ENCODE results near the gene RBM18. TPM values are rescaled to one million over a fixed set of nuclear protein-coding genes. Genes with fewer than 3 reads are reported as not detected.
A peak's percentile ranks its signal among the peaks of the same experiment; 100 is the strongest.

RBM18 gene
- polyA plus RNA-seq, 2 donors: 3.1 to 6.3 TPM

DNA sequence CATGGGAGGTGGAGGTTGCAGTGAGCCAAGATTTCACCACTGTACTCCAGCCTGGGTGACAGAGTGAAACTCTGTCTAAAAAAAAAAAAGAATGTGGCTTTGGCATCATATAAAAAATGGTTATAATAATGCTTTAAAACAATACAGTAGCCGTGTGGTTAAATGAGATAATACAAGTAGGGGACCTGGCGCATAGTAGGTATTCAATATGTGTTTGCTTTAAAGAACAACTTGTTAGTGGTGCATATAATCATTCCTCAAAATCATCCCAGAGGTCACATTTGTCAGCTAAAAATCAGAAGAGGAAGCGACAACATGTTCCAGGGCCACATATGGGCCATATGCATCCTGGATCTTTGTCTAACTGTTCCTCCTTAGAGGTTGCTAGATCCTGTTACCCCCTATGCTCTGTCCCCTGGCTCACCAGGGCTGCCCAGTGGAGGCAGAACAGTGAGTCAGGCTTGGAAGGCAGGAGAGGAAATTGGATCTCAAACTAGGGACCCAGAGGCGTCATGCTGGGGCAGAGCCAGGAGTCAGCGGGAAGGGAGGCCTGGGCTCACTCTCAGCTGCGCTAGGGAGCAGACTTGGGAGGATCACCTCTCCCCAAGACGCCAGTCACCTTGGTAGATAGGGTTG lies 63.6 kb downstream of the RBM18 start:
- Histone ChIP-seq H3K27me3 (ENCODE audit: control insufficient read depth in 1 of 2, insufficient read depth in 2 of 2, low read length in 2 of 2) (no peaks in the 10 kb centered on the region), H3K4me1 (ENCODE audit: control insufficient read depth in 2 of 2, insufficient read depth in 2 of 2, low read length in 1 of 2) (no peaks in the 10 kb centered on the region), H3K36me3 (ENCODE audit: control insufficient read depth in 2 of 2, insufficient read depth in 2 of 2, low read length in 1 of 2) (no peaks in the 10 kb centered on the region), H3K27ac (ENCODE audit: low read depth in 2 of 2, low read length in 1 of 2) (no peak overlapping the region), H3K9me3 (ENCODE audit: control insufficient read depth in 2 of 2, insufficient read depth in 1 of 2, low read depth in 1 of 2, low read length in 1 of 2) (peaks cover 0 to 3% of the 10 kb centered on the region in 2 donors), H3K4me3 (ENCODE audit: low read depth in 1 of 2, low read length in 2 of 2) (no peak overlapping the region)
- 77 to 84% methylated on average over 7 of the region's 7 CpGs for WGBS, 2 donors

DNA sequence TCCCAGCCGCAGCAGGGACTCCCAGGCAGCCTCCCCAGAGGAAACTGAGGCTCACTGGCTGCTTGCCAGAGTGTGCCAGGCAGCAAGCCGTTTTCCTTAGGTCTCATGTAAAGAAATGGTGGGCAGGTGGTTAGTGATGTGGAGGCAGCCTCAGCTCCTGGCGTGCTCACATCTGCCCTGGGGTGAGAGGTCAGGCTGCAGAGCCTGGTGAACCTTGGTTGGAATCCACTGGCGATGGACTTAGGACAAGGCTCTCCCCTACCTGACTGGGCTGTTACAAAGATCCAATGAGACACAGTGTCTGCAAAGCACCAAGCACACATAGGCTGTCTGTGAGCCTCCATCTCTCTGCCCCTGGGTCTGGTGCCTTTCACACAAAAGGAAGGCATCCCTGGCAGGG lies 66.8 kb downstream of the RBM18 start:
- Histone ChIP-seq H3K36me3 (ENCODE audit: control insufficient read depth in 2 of 2, insufficient read depth in 2 of 2, low read length in 1 of 2) (no peaks in the 10 kb centered on the region), H3K4me3 (ENCODE audit: low read depth in 1 of 2, low read length in 2 of 2) (no peak overlapping the region), H3K4me1 (ENCODE audit: control insufficient read depth in 2 of 2, insufficient read depth in 2 of 2, low read length in 1 of 2) (no peaks in the 10 kb centered on the region), H3K27ac (ENCODE audit: low read depth in 2 of 2, low read length in 1 of 2) (no peak overlapping the region), H3K27me3 (ENCODE audit: control insufficient read depth in 1 of 2, insufficient read depth in 2 of 2, low read length in 2 of 2) (no peaks in the 10 kb centered on the region), H3K9me3 (ENCODE audit: control insufficient read depth in 2 of 2, insufficient read depth in 1 of 2, low read depth in 1 of 2, low read length in 1 of 2) (peaks cover 0 to 3% of the 10 kb centered on the region in 2 donors)
- WGBS, 2 donors: 63 to 80% methylated on average over 4 of the region's 4 CpGs

DNA sequence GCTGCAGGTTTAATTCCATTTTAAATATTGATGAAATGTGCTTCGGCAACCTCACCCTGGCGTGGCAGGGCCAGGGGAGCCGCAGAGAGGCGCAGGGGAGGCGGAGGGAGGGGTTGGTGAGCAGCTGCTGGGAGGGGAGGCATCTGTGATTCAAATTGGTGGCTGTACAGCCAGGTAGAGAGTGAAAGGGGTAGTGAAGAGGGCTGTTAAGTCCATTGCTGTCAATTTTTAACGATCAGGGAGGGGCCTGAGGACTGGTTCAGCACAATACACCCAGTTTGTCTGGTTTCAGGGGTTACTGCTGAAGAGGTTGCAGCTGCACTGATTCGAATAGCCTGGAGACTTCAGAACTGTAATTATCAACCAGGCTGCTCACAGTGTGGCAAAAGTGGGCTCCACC lies 67.2 kb downstream of the RBM18 start:
- Histone ChIP-seq H3K27ac (ENCODE audit: low read depth in 2 of 2, low read length in 1 of 2) (no peak overlapping the region), H3K27me3 (ENCODE audit: control insufficient read depth in 1 of 2, insufficient read depth in 2 of 2, low read length in 2 of 2) (no peaks in the 10 kb centered on the region), H3K9me3 (ENCODE audit: control insufficient read depth in 2 of 2, insufficient read depth in 1 of 2, low read depth in 1 of 2, low read length in 1 of 2) (peaks cover 0 to 3% of the 10 kb centered on the region in 2 donors), H3K4me3 (ENCODE audit: low read depth in 1 of 2, low read length in 2 of 2) (no peak overlapping the region), H3K4me1 (ENCODE audit: control insufficient read depth in 2 of 2, insufficient read depth in 2 of 2, low read length in 1 of 2) (peaks cover 0 to 2% of the 10 kb centered on the region in 2 donors), H3K36me3 (ENCODE audit: control insufficient read depth in 2 of 2, insufficient read depth in 2 of 2, low read length in 1 of 2) (no peaks in the 10 kb centered on the region)
- 50 to 62% methylated on average over 7 of the region's 7 CpGs for WGBS, 2 donors

DNA sequence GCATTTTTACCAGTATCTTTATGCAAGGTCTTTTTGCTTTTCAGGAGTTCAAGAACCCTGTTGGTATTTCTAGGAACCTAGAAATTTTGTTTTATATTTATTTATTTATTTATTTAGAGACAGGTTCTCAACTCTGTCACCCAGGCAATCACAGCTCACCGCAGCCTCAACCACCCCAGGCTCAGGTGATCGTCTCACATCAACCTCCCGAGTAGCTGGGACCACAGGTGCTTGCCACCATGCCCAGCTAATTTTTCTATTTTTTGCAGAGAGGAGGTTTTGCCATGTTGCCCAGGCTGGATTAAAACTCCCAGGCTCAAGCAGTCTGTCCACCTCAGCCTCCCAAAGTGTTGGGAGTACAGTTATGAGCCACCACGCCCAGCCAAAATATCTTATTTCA lies 68.8 kb downstream of the RBM18 start:
- Histone ChIP-seq H3K27ac (ENCODE audit: low read depth in 2 of 2, low read length in 1 of 2) (no peak overlapping the region), H3K36me3 (ENCODE audit: control insufficient read depth in 2 of 2, insufficient read depth in 2 of 2, low read length in 1 of 2) (no peaks in the 10 kb centered on the region), H3K4me3 (ENCODE audit: low read depth in 1 of 2, low read length in 2 of 2) (no peak overlapping the region), H3K4me1 (ENCODE audit: control insufficient read depth in 2 of 2, insufficient read depth in 2 of 2, low read length in 1 of 2) (peaks cover 0 to 7% of the 10 kb centered on the region in 2 donors), H3K9me3 (ENCODE audit: control insufficient read depth in 2 of 2, insufficient read depth in 1 of 2, low read depth in 1 of 2, low read length in 1 of 2) (peaks cover 0 to 3% of the 10 kb centered on the region in 2 donors), H3K27me3 (ENCODE audit: control insufficient read depth in 1 of 2, insufficient read depth in 2 of 2, low read length in 2 of 2) (no peaks in the 10 kb centered on the region)
- 89 to 93% methylated on average over 4 of the region's 4 CpGs for WGBS, 2 donors

- no peaks in the 10 kb centered on the region for H3K27me3 ChIP-seq (ENCODE audit: control insufficient read depth in 1 of 2, insufficient read depth in 2 of 2, low read length in 2 of 2)
- WGBS, 2 donors: 88 to 92% methylated on average over 6 of the region's 6 CpGs
- H3K9me3 ChIP-seq (ENCODE audit: control insufficient read depth in 2 of 2, insufficient read depth in 1 of 2, low read depth in 1 of 2, low read length in 1 of 2): peaks cover 0 to 3% of the 10 kb centered on the region in 2 donors
- H3K36me3 ChIP-seq (ENCODE audit: control insufficient read depth in 2 of 2, insufficient read depth in 2 of 2, low read length in 1 of 2): no peaks in the 10 kb centered on the region
- H3K27ac ChIP-seq (ENCODE audit: low read depth in 2 of 2, low read length in 1 of 2): no peak overlapping the region
- H3K4me1 ChIP-seq (ENCODE audit: control insufficient read depth in 2 of 2, insufficient read depth in 2 of 2, low read length in 1 of 2): peaks cover 0 to 10% of the 10 kb centered on the region in 2 donors
- H3K4me3 ChIP-seq (ENCODE audit: low read depth in 1 of 2, low read length in 2 of 2): no peak overlapping the region
Observed at GRCh38 chr9:122193651-122194050, 71.0 kb downstream of the RBM18 start.

DNA sequence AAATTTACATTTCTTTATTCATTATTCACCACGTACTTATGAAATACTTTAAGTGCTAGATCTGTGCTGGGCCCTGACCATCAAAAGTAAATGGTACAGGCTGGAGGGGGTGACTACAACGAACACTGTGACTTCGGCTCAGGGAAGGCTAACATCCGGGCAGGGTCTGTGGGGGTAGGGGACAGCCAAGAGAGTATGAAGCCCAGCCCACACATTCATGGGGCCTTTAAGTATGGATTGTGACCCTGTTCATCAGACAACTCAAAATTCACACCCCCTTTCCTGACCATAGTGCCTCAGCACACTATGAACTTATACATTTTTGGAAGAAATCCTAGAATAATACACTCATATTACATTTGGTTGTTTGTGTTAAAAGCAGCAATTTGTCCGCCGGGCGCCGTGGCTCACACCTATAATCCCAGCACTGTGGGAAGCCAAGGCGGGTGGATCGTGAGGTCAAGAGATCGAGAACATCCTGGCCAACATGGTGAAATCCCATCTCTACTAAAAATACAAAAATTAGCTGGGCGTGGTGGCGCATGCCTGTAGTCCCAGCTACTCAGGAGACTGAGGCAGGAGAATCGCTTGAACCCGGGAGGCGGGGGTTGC lies 71.6 kb downstream of the RBM18 start:
- Histone ChIP-seq H3K9me3 (ENCODE audit: control insufficient read depth in 2 of 2, insufficient read depth in 1 of 2, low read depth in 1 of 2, low read length in 1 of 2) (peaks cover 0 to 2% of the 10 kb centered on the region in 2 donors), H3K36me3 (ENCODE audit: control insufficient read depth in 2 of 2, insufficient read depth in 2 of 2, low read length in 1 of 2) (no peaks in the 10 kb centered on the region), H3K27me3 (ENCODE audit: control insufficient read depth in 1 of 2, insufficient read depth in 2 of 2, low read length in 2 of 2) (no peaks in the 10 kb centered on the region), H3K27ac (ENCODE audit: low read depth in 2 of 2, low read length in 1 of 2) (no peak overlapping the region), H3K4me1 (ENCODE audit: control insufficient read depth in 2 of 2, insufficient read depth in 2 of 2, low read length in 1 of 2) (peaks cover 0 to 10% of the 10 kb centered on the region in 2 donors), H3K4me3 (ENCODE audit: low read depth in 1 of 2, low read length in 2 of 2) (no peak overlapping the region)
- 70 to 80% methylated on average over 16 of the region's 16 CpGs for WGBS, 2 donors

DNA sequence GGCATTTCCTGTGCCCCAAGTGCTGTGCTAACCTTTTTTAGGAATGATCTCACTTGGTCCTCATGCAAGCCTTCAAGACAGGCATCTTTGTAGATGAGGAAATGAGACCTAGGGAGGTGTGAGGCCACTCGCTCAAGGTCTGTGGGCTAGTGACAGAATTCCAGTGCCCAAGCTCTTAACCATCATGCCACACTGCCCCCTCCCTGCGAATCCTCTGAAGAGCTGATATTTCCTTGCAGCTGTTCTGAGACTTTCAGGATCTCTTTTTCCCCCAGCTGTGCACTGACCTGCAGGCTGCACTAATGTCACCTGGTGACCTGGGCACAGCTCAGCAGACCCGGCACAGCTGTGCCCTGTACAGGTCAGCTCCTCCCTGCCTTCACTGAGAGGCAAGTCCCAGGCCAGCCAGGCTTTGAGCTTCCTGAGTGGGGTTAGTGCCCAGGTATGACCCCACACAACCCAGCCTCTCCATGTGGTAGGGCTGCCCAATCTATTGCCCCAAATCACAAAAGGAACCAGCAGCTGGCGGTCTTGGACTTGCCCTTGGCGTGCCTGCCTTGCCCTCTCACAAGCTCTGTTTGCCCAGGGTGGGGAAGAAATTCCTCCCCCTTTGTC lies 72.3 kb downstream of the RBM18 start:
- Histone ChIP-seq H3K36me3 (ENCODE audit: control insufficient read depth in 2 of 2, insufficient read depth in 2 of 2, low read length in 1 of 2) (no peaks in the 10 kb centered on the region), H3K9me3 (ENCODE audit: control insufficient read depth in 2 of 2, insufficient read depth in 1 of 2, low read depth in 1 of 2, low read length in 1 of 2) (no peaks in the 10 kb centered on the region)
- 66 to 73% methylated on average over 5 of the region's 5 CpGs for WGBS, 2 donors

DNA sequence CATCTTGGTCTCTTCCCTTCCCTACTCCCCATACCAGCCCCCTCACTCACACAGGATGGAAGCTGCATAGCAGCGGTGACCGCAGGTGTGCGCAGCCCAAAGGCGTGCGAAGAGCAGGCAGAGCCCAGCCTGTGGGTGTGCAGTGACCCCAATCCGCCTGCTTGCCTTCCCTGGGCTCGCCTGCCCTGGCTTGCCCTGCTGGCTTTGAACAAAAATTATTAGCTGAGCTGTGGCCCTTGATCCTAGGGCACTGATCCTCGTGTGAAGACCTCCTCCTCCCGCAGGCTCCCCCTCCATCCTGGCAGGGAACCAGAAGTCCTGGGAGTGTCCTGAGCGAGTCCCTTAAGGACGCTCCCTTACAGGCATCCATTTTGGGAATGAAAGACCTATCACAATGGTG lies 73.1 kb downstream of the RBM18 start:
- 45 to 61% methylated on average over 11 of the region's 11 CpGs for WGBS, 2 donors
- H3K27ac ChIP-seq (ENCODE audit: low read depth in 2 of 2, low read length in 1 of 2): peak overlapping the region in 1 of 2 donors; percentile 10
- peaks cover 0 to 10% of the 10 kb centered on the region in 2 donors for H3K4me1 ChIP-seq (ENCODE audit: control insufficient read depth in 2 of 2, insufficient read depth in 2 of 2, low read length in 1 of 2)
- H3K27me3 ChIP-seq (ENCODE audit: control insufficient read depth in 1 of 2, insufficient read depth in 2 of 2, low read length in 2 of 2): no peaks in the 10 kb centered on the region
- no peaks in the 10 kb centered on the region for H3K36me3 ChIP-seq (ENCODE audit: control insufficient read depth in 2 of 2, insufficient read depth in 2 of 2, low read length in 1 of 2)
- no peaks in the 10 kb centered on the region for H3K9me3 ChIP-seq (ENCODE audit: control insufficient read depth in 2 of 2, insufficient read depth in 1 of 2, low read depth in 1 of 2, low read length in 1 of 2)
- H3K4me3 ChIP-seq (ENCODE audit: low read depth in 1 of 2, low read length in 2 of 2): no peak overlapping the region

More for the DNA sequence above, 72.3 kb downstream of the RBM18 start:
- Histone ChIP-seq H3K4me3 (ENCODE audit: low read depth in 1 of 2, low read length in 2 of 2) (no peak overlapping the region), H3K4me1 (ENCODE audit: control insufficient read depth in 2 of 2, insufficient read depth in 2 of 2, low read length in 1 of 2) (peaks cover 0 to 10% of the 10 kb centered on the region in 2 donors), H3K27me3 (ENCODE audit: control insufficient read depth in 1 of 2, insufficient read depth in 2 of 2, low read length in 2 of 2) (no peaks in the 10 kb centered on the region), H3K27ac (ENCODE audit: low read depth in 2 of 2, low read length in 1 of 2) (peak overlapping the region in 1 of 2 donors; percentile 10)

DNA sequence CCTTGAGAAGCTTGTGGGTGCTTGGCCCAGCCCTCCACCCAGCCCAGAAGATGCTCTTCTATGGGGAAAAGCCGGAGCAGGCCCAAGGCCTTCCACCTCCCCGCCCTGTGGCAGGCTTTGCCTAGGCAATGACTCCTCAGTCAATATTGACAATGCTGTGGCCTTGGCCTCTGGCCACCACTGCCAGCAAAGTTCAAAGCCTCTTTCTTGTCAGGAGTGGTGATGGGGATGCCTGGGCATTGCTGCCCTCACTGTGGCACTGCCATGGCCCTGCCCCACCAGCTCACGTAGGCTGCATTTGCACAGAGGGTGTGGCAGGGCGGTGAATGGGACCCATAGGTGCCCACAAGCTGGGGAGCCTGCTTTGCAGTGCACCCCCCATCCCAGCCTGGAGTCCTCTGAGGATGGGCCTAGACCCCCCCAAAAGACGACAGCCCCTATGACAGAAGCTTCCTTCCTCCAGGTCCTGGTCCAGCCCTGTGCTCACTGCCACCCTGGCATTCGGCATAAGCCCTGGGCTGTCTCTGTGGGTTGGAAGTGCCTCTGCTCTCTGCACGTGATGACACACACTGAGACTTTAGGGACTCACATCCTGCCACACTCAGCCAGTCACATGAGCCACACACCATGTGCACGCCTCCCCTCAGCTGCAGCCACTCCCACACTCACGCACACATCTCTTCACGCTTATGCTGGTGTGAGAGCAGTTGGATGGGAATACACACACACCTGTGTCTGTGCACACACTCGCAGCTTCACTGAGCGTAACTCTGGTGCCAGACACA lies 73.9 kb downstream of the RBM18 start:
- no peak overlapping the region for H3K27ac ChIP-seq (ENCODE audit: low read depth in 2 of 2, low read length in 1 of 2)
- WGBS, 2 donors: 47 to 69% methylated on average over 12 of the region's 12 CpGs
- no peak overlapping the region for H3K4me3 ChIP-seq (ENCODE audit: low read depth in 1 of 2, low read length in 2 of 2)
- H3K9me3 ChIP-seq (ENCODE audit: control insufficient read depth in 2 of 2, insufficient read depth in 1 of 2, low read depth in 1 of 2, low read length in 1 of 2): no peaks in the 10 kb centered on the region
- peaks cover 0 to 10% of the 10 kb centered on the region in 2 donors for H3K4me1 ChIP-seq (ENCODE audit: control insufficient read depth in 2 of 2, insufficient read depth in 2 of 2, low read length in 1 of 2)
- H3K27me3 ChIP-seq (ENCODE audit: control insufficient read depth in 1 of 2, insufficient read depth in 2 of 2, low read length in 2 of 2): no peaks in the 10 kb centered on the region
- no peaks in the 10 kb centered on the region for H3K36me3 ChIP-seq (ENCODE audit: control insufficient read depth in 2 of 2, insufficient read depth in 2 of 2, low read length in 1 of 2)

Data from esophagus (tissue), 2 donors.